Erythroblast (primary cell): ENCODE measurements around the gene APOA4.

Source experiments
- GATA1 ChIP-seq: IDR thresholded peaks from 2 replicates; pipeline ENCODE4 v1.6.1; 2011; ENCODE audit warnings: low read depth, mild to moderate bottlenecking, control low read depth, low read length, moderate library complexity
- POLR2A ChIP-seq: IDR thresholded peaks from 2 replicates; pipeline ENCODE4 v1.6.1; 2011; ENCODE audit warnings: mild to moderate bottlenecking, low read length

GRCh38 chr11:116807601-116808261 is 15.4 kb downstream of the APOA4 start:
- TF ChIP-seq POLR2A (no peak), GATA1 (no peak)
